Loucy (cell line): Measurements from ENCODE around the gene TPRA1.

Source experiments
- CTCF ChIP-seq: fragments of 200-600 bp; sonication (generic); conservative IDR thresholded peaks from 2 replicates; pipeline ENCODE4 v1.5.1; 2014; ENCODE audit warnings: mild to moderate bottlenecking, antibody characterized with exemption, low read length
- EZH2phosphoT487 ChIP-seq: fragments of 200-600 bp; IDR thresholded peaks from 2 replicates; pipeline ENCODE4 v1.6.1; 2018; ENCODE audit warnings: antibody characterized with exemption, mild to moderate bottlenecking, moderate library complexity, borderline replicate concordance

DNA sequence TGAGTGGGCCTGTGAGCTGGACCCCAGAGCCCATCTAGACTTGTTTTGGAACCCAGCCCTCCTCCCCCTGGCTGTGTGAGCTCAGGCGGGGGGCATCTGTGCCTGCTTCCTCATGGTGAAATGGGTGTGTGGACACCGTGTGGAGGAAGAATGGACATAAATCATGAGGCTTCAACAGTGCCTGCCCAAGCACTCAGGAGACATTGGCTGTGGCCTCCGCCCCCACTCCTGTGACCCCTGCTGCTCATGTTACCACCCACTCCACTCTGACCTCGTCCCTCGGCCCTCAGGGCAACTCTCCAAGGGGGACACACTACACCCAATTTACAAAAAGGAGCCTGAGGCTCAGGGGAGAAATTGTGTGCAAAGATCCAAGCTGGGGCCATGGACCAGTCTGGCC is 16.6 kb downstream of the TPRA1 start:
- TF ChIP-seq CTCF, result no peak
- TF ChIP-seq EZH2phosphoT487, result no peak
